Measurements from ENCODE around the gene GRIK4. TPM values are rescaled to one million over a fixed set of nuclear protein-coding genes. Genes with fewer than 3 reads are reported as not detected.

The GRIK4 gene
- total and polyA plus RNA-seq, 2 of the 4 experiments (the other 2 are of a cell fraction) = 0.18 to 0.38 TPM

GRCh38 chr11:120928627-120929026 is 417.1 kb downstream of the GRIK4 start:
- no peak overlapping the region for H4K91ac ChIP-seq (ENCODE audit: insufficient read depth, low read depth, low read length)
- H2BK120ac ChIP-seq (ENCODE audit: low read depth, low read length) = no peak overlapping the region
- H3K4ac ChIP-seq (ENCODE audit: low read depth, low read length) = no peak overlapping the region
- BruUV-seq (replicated peaks) = no TSS peak
- in situ Hi-C loops (cut with MboI; ENCODE audit: low sequenced_read_pairs) (no loop called here), intact Hi-C loops (cut with micrococcal nuclease) (loop anchor here (1.0 to 10.0 kb wide), 2 partner anchors 214 to 417 kb away; partner anchors contain the start of gene GRIK4), dilution Hi-C loops (cut with HindIII; ENCODE audit: low sequenced_read_pairs, unreplicated experiment) (no loop called here)
- H2BK15ac ChIP-seq (ENCODE audit: low read depth, low read length) = no peak overlapping the region
- no peak overlapping the region for H2AK5ac ChIP-seq (ENCODE audit: low read depth, low read length)
- H3K79me1 ChIP-seq (ENCODE audit: low read depth in 1 of 2, low read length in 2 of 2) = no peaks in the 10 kb centered on the region
- TF ChIP-seq MAFK (IDR thresholded peaks at IDR 0.05; ENCODE audit: low read depth, low read length) (no peak), USF2 (IDR thresholded peaks at IDR 0.05; ENCODE audit: low read depth, low read length) (no peak), FOS (IDR thresholded peaks at IDR 0.05; ENCODE audit: low read depth, low read length) (no peak), RAD21 (IDR thresholded peaks at IDR 0.05; ENCODE audit: low read length) (no peak), RCOR1 (IDR thresholded peaks at IDR 0.05; ENCODE audit: insufficient replicate concordance, low read length) (no peak), POLR2A (IDR thresholded peaks at IDR 0.05; ENCODE audit: low read depth, low read length) (no peak), SMC3 (IDR thresholded peaks at IDR 0.05; ENCODE audit: low read depth, low read length) (no peak), CTCF (conservative IDR thresholded peaks at IDR 0.05; ENCODE audit: low read depth, low read length) (no peak), BHLHE40 (IDR thresholded peaks at IDR 0.05; ENCODE audit: low read depth, low read length) (no peak)
- peaks cover 2% of the 10 kb centered on the region; the same call in 1 of the 2 replicates for H3K27me3 ChIP-seq (ENCODE audit: control insufficient read depth, insufficient read depth, low read length)
- H4K5ac ChIP-seq (ENCODE audit: low read depth, low read length) = no peak overlapping the region
- no peak overlapping the region for H3K4me2 ChIP-seq (ENCODE audit: low read depth, low read length)
- no peak overlapping the region for H3K18ac ChIP-seq (ENCODE audit: low read depth, low read length)
- 93% methylated on average over 8 of the region's 14 CpGs; no CpG with 5 or more reads in 1 of the 2 experiments for WGBS, 2 experiments (ENCODE audit: extremely low coverage in 2 of 2, insufficient read length in 1 of 2)
- H3K27ac ChIP-seq (ENCODE audit: insufficient read depth, low read length) = no peak overlapping the region
- no peaks in the 10 kb centered on the region for H4K20me1 ChIP-seq (ENCODE audit: insufficient read depth, low read length)
- H3K56ac ChIP-seq (ENCODE audit: extremely low read depth, insufficient read depth, low read length) = no peak overlapping the region
- no peak overlapping the region for H3K9ac ChIP-seq (ENCODE audit: low read depth, low read length)
- H3K4me3 ChIP-seq (ENCODE audit: insufficient read depth, low read depth, low read length) = no peak overlapping the region
- no peak for ATAC-seq (ENCODE audit: low read depth)
- no peak overlapping the region for H2AK9ac ChIP-seq (replicated peaks; ENCODE audit: low read depth, low read length, poor library complexity)
- H3K23ac ChIP-seq (ENCODE audit: low read depth, low read length) = no peak overlapping the region
- no peaks in the 10 kb centered on the region for H3K36me3 ChIP-seq (ENCODE audit: control insufficient read depth, insufficient read depth, low read length)
- DNase-seq = no peak
- H3K14ac ChIP-seq (replicated peaks; ENCODE audit: low read depth, low read length) = no peak overlapping the region
- no peak overlapping the region for H2BK20ac ChIP-seq (ENCODE audit: low read depth, low read length)
- no peak overlapping the region for H4K8ac ChIP-seq (ENCODE audit: low read depth in 2 of 2, low read length in 2 of 2)
- no peak overlapping the region for H2BK5ac ChIP-seq (ENCODE audit: low read depth, low read length, poor library complexity, severe bottlenecking)
- no peak overlapping the region for H2AFZ ChIP-seq (replicated peaks; ENCODE audit: low read length, poor library complexity)
- H3K4me1 ChIP-seq (ENCODE audit: control insufficient read depth, insufficient read depth, low read length) = no peaks in the 10 kb centered on the region
- POLR2A ChIA-PET (ENCODE audit: unreplicated experiment) = no interaction called here
- H3K9me3 ChIP-seq (ENCODE audit: control insufficient read depth, insufficient read depth, low read length) = no peaks in the 10 kb centered on the region
- CTCF ChIA-PET = interaction anchor here (0.8 to 1.2 kb wide), 2 partner anchors 9 to 13 kb away, joined by 3 to 4 read pairs; no protein-coding TSS in a partner anchor
- no peaks in the 10 kb centered on the region for H3K9me1 ChIP-seq (ENCODE audit: insufficient read depth, low read length)
